H1 (cell line): Measurements from ENCODE around the gene NAA38. TPM values are rescaled to one million over a fixed set of nuclear protein-coding genes. Genes with fewer than 3 reads are reported as not detected.

Source experiments
- ATF2 ChIP-seq: IDR thresholded peaks from 2 replicates; pipeline ENCODE4 v1.6.1; 2012; ENCODE audit warnings: low read length, inconsistent platforms
- CBX8 ChIP-seq: fragments of 300-800, 300-1000 bp; sonication (generic); IDR thresholded peaks from 2 replicates; pipeline ENCODE4 v1.7.1; 2016; ENCODE audit warnings: low read depth, low read length, borderline replicate concordance
- HDAC2 ChIP-seq, 2 experiments: fragments of 300-600 bp in 1 of 2; sonication (generic) in 1 of 2; IDR thresholded peaks; 2 replicates each; pipeline ENCODE4 v1.6.1; 2011 to 2012; ENCODE audit warnings: low read depth in 2 of 2, low read length in 2 of 2, mild to moderate bottlenecking in 2 of 2, moderate library complexity in 2 of 2, borderline replicate concordance in 1 of 2, inconsistent platforms in 1 of 2
- JUND ChIP-seq: IDR thresholded peaks from 2 replicates; pipeline ENCODE4 v1.6.1; 2011; ENCODE audit warnings: mild to moderate bottlenecking, improper control_type of control experiment, low read length
- PHF8 ChIP-seq: fragments of 200-600 bp; sonication (generic); conservative IDR thresholded peaks from 2 replicates; pipeline ENCODE4 v1.7.1; 2012; ENCODE audit warnings: low read depth, mild to moderate bottlenecking, inconsistent platforms, low read length, moderate library complexity
- POLR2A ChIP-seq, 2 experiments: IDR thresholded peaks; 1 replicate in 1 of 2; 2 replicates in 1 of 2; pipeline ENCODE4 v1.6.1; 2011; ENCODE audit warnings: low read depth in 2 of 2, low read length in 2 of 2, mild to moderate bottlenecking in 2 of 2; ENCODE audit errors: control extremely low read depth in 1 of 2
- RXRA ChIP-seq: IDR thresholded peaks from 2 replicates; pipeline ENCODE4 v1.6.1; 2011; ENCODE audit warnings: low read depth, mild to moderate bottlenecking, low read length, moderate library complexity; ENCODE audit not compliant: insufficient read depth
- TCF12 ChIP-seq: IDR thresholded peaks from 2 replicates; pipeline ENCODE4 v1.6.1; 2011; ENCODE audit warnings: low read depth, mild to moderate bottlenecking, low read length
- YY1 ChIP-seq: IDR thresholded peaks from 2 replicates; pipeline ENCODE4 v1.6.1; 2011; ENCODE audit warnings: low read depth, mild to moderate bottlenecking, low read length
- polyA plus RNA-seq, 7 experiments: library from polyadenylated mRNA; depleted of rRNA in 3 of 7; stranded (reverse) in 5 of 7; unstranded in 2 of 7; fragments of >200 nt in 5 of 7; fragments of 200-250 nt in 2 of 7; gene quantifications; 1 replicate in 5 of 7; 2 replicates in 1 of 7; 4 replicates in 1 of 7; pipeline versions ENCODE4 v1.2.1 to v1.2.3, GENCODE V29; 2011 to 2013; ENCODE audit warnings: missing spikeins in 2 of 7, mixed read lengths in 2 of 7
- total RNA-seq: library from RNA; stranded (reverse); fragmentation: NEBNext Ultra II Directional; extraction: Animal tissue kit (Norgen Biotek cat#: 25700); gene quantifications from 2 replicates; pipeline ENCODE4 v1.2.1, GENCODE V29; 2021
- TF ChIP-seq, protein P1 (sequence below): fragments of 300-600 bp; sonication (generic); IDR thresholded peaks from 2 replicates; pipeline ENCODE4 v1.7.1; 2012; ENCODE audit warnings: low read length, moderate library complexity, mild to moderate bottlenecking, inconsistent platforms; ENCODE audit not compliant: insufficient replicate concordance

The NAA38 gene
- total and polyA plus RNA-seq, 2 of the 8 experiments (the other 6 are each of a cell fraction or from before 2014, with no cell fraction given), result 30.2 to 109 TPM

- TF ChIP-seq, protein P1, sequence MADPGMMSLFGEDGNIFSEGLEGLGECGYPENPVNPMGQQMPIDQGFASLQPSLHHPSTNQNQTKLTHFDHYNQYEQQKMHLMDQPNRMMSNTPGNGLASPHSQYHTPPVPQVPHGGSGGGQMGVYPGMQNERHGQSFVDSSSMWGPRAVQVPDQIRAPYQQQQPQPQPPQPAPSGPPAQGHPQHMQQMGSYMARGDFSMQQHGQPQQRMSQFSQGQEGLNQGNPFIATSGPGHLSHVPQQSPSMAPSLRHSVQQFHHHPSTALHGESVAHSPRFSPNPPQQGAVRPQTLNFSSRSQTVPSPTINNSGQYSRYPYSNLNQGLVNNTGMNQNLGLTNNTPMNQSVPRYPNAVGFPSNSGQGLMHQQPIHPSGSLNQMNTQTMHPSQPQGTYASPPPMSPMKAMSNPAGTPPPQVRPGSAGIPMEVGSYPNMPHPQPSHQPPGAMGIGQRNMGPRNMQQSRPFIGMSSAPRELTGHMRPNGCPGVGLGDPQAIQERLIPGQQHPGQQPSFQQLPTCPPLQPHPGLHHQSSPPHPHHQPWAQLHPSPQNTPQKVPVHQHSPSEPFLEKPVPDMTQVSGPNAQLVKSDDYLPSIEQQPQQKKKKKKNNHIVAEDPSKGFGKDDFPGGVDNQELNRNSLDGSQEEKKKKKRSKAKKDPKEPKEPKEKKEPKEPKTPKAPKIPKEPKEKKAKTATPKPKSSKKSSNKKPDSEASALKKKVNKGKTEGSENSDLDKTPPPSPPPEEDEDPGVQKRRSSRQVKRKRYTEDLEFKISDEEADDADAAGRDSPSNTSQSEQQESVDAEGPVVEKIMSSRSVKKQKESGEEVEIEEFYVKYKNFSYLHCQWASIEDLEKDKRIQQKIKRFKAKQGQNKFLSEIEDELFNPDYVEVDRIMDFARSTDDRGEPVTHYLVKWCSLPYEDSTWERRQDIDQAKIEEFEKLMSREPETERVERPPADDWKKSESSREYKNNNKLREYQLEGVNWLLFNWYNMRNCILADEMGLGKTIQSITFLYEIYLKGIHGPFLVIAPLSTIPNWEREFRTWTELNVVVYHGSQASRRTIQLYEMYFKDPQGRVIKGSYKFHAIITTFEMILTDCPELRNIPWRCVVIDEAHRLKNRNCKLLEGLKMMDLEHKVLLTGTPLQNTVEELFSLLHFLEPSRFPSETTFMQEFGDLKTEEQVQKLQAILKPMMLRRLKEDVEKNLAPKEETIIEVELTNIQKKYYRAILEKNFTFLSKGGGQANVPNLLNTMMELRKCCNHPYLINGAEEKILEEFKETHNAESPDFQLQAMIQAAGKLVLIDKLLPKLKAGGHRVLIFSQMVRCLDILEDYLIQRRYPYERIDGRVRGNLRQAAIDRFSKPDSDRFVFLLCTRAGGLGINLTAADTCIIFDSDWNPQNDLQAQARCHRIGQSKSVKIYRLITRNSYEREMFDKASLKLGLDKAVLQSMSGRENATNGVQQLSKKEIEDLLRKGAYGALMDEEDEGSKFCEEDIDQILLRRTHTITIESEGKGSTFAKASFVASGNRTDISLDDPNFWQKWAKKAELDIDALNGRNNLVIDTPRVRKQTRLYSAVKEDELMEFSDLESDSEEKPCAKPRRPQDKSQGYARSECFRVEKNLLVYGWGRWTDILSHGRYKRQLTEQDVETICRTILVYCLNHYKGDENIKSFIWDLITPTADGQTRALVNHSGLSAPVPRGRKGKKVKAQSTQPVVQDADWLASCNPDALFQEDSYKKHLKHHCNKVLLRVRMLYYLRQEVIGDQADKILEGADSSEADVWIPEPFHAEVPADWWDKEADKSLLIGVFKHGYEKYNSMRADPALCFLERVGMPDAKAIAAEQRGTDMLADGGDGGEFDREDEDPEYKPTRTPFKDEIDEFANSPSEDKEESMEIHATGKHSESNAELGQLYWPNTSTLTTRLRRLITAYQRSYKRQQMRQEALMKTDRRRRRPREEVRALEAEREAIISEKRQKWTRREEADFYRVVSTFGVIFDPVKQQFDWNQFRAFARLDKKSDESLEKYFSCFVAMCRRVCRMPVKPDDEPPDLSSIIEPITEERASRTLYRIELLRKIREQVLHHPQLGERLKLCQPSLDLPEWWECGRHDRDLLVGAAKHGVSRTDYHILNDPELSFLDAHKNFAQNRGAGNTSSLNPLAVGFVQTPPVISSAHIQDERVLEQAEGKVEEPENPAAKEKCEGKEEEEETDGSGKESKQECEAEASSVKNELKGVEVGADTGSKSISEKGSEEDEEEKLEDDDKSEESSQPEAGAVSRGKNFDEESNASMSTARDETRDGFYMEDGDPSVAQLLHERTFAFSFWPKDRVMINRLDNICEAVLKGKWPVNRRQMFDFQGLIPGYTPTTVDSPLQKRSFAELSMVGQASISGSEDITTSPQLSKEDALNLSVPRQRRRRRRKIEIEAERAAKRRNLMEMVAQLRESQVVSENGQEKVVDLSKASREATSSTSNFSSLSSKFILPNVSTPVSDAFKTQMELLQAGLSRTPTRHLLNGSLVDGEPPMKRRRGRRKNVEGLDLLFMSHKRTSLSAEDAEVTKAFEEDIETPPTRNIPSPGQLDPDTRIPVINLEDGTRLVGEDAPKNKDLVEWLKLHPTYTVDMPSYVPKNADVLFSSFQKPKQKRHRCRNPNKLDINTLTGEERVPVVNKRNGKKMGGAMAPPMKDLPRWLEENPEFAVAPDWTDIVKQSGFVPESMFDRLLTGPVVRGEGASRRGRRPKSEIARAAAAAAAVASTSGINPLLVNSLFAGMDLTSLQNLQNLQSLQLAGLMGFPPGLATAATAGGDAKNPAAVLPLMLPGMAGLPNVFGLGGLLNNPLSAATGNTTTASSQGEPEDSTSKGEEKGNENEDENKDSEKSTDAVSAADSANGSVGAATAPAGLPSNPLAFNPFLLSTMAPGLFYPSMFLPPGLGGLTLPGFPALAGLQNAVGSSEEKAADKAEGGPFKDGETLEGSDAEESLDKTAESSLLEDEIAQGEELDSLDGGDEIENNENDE, result no peak
- TF ChIP-seq JUND (no peak), HDAC2 (IDR thresholded peaks at IDR 0.05; ENCODE audit: borderline replicate concordance in 1 of 2, low read depth in 2 of 2, low read length in 2 of 2) (no peak), CBX8 (no peak), PHF8 (no peak), ATF2 (no peak), RXRA (no peak), YY1 (no peak), POLR2A (IDR thresholded peaks at IDR 0.05; ENCODE audit: control extremely low read depth in 1 of 2, low read depth in 2 of 2, low read length in 2 of 2) (no peak), TCF12 (no peak)
These were observed 1.7 kb upstream of the NAA38 start (continued) for GRCh38 chr17:7859028-7859427.
